ENCODE measurements around the gene HSD17B11. TPM values are rescaled to one million over a fixed set of nuclear protein-coding genes. Genes with fewer than 3 reads are reported as not detected.

HSD17B11 gene
- total RNA-seq, 1 experiment from 2014 or later = 47.4 TPM

DNA sequence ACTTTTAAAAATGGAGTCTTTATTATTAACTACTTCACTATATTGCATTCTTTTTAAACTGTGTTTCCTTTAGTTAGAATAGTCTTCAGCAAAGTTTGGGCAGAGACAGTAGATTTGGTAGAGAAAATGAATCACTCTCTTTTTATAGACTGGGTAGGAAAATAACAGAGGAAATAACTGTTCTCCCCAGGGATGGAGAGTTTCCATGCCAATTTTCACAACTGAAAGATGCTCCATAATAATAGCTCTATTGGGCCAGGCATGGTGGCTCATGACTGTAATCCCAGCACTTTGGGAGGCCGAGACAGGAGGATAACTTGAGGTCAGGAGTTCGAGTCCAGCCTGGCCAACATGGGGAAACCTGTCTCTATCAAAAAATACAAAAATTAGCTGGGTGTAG, 81.4 kb downstream of the HSD17B11 start:
- Histone ChIP-seq H4K20me1 (ENCODE audit: insufficient read depth) (no peaks in the 10 kb centered on the region), H3K27ac (ENCODE audit: low read depth, low read length) (no peak overlapping the region), H3K4me2 (ENCODE audit: low read length) (no peak overlapping the region), H3K4me1 (ENCODE audit: control insufficient read depth in 1 of 2, insufficient read depth in 2 of 2, low read length in 2 of 2) (no peaks in the 10 kb centered on the region), H3K27me3 (ENCODE audit: insufficient read depth, low read length) (no peaks in the 10 kb centered on the region), H2AFZ (ENCODE audit: low read depth, low read length, poor library complexity, severe bottlenecking) (no peak overlapping the region), H3K9ac (ENCODE audit: low read length) (no peak overlapping the region), H3K79me2 (ENCODE audit: insufficient read depth, low read length) (no peaks in the 10 kb centered on the region), H3K9me2 (ENCODE audit: insufficient read depth) (no peaks in the 10 kb centered on the region), H3K36me3 (ENCODE audit: control insufficient read depth in 1 of 2, insufficient read depth in 2 of 2, low read length in 2 of 2) (no peaks in the 10 kb centered on the region), H3K4me3 (replicated peaks in 1 of 2; ENCODE audit: low read depth in 1 of 2, low read length in 2 of 2) (no peak overlapping the region), H3K9me3 (ENCODE audit: control insufficient read depth in 1 of 2, insufficient read depth in 1 of 2, low read depth in 1 of 2, low read length in 2 of 2) (no peaks in the 10 kb centered on the region)
- DNase-seq (ENCODE audit: low read depth, low spot score) = no peak
- BruUV-seq (replicated peaks) = no TSS peak
- RAD21 ChIA-PET (ENCODE audit: low non-redundant PET in 1 of 2, low total read pairs in 2 of 2, uncharacterized antibody in 2 of 2, unreplicated experiment in 2 of 2) = no interaction called here
- TF ChIP-seq EZH2 (IDR thresholded peaks at IDR 0.05) = no peak
- no peak for TF ChIP-seq ZFX (IDR thresholded peaks at IDR 0.05)
- no peak for TF ChIP-seq POLR2AphosphoS5 (IDR thresholded peaks at IDR 0.05; ENCODE audit: low read depth, low read length)
- TF ChIP-seq YY1 (IDR thresholded peaks at IDR 0.05; ENCODE audit: extremely low read depth, insufficient replicate concordance, low read depth, low read length) = no peak
- TF ChIP-seq, protein P1, sequence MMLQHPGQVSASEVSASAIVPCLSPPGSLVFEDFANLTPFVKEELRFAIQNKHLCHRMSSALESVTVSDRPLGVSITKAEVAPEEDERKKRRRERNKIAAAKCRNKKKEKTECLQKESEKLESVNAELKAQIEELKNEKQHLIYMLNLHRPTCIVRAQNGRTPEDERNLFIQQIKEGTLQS (IDR thresholded peaks at IDR 0.05) = no peak
- TF ChIP-seq, protein P2, sequence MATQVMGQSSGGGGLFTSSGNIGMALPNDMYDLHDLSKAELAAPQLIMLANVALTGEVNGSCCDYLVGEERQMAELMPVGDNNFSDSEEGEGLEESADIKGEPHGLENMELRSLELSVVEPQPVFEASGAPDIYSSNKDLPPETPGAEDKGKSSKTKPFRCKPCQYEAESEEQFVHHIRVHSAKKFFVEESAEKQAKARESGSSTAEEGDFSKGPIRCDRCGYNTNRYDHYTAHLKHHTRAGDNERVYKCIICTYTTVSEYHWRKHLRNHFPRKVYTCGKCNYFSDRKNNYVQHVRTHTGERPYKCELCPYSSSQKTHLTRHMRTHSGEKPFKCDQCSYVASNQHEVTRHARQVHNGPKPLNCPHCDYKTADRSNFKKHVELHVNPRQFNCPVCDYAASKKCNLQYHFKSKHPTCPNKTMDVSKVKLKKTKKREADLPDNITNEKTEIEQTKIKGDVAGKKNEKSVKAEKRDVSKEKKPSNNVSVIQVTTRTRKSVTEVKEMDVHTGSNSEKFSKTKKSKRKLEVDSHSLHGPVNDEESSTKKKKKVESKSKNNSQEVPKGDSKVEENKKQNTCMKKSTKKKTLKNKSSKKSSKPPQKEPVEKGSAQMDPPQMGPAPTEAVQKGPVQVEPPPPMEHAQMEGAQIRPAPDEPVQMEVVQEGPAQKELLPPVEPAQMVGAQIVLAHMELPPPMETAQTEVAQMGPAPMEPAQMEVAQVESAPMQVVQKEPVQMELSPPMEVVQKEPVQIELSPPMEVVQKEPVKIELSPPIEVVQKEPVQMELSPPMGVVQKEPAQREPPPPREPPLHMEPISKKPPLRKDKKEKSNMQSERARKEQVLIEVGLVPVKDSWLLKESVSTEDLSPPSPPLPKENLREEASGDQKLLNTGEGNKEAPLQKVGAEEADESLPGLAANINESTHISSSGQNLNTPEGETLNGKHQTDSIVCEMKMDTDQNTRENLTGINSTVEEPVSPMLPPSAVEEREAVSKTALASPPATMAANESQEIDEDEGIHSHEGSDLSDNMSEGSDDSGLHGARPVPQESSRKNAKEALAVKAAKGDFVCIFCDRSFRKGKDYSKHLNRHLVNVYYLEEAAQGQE (IDR thresholded peaks at IDR 0.05; ENCODE audit: low read depth) = no peak
- no peak for TF ChIP-seq SRF (IDR thresholded peaks at IDR 0.05; ENCODE audit: low read depth)
- TF ChIP-seq SIN3A (IDR thresholded peaks at IDR 0.05; ENCODE audit: low read depth) = no peak
- TF ChIP-seq EZH2phosphoT487 (IDR thresholded peaks at IDR 0.05; ENCODE audit: borderline replicate concordance) = no peak
- no peak for TF ChIP-seq JUND (IDR thresholded peaks at IDR 0.05)
- intact Hi-C loops (cut with micrococcal nuclease) = no loop called here
- no peak for ATAC-seq
- POLR2A ChIA-PET = no interaction called here
- CTCF ChIA-PET = no interaction called here
